Vagina (tissue), 2 donors: ENCODE results near the gene ANGPTL4.

Experiments
- CTCF ChIP-seq, 3 experiments: fragments of 450-650 bp in 2 of 3; fragments of 200-600 bp in 1 of 3; sonication (generic) in 1 of 3; IDR thresholded peaks; one replicate each; pipeline ENCODE4 v1.5.1; 2017 to 2019; ENCODE audit warnings: antibody characterized with exemption in 3 of 3, mild to moderate bottlenecking in 2 of 3, moderate library complexity in 2 of 3
- POLR2A ChIP-seq, 2 donors: fragments of 450-650 bp; IDR thresholded peaks; one replicate each; pipeline ENCODE4 v1.6.1; 2017; ENCODE audit warnings: antibody characterized with exemption in 2 of 2, mild to moderate bottlenecking in 2 of 2, moderate library complexity in 2 of 2

GRCh38 chr19:8342684-8343482 is 21.1 kb upstream of the ANGPTL4 start, which contains the start of gene KANK3:
- TF ChIP-seq CTCF (IDR thresholded peaks at IDR 0.05) (no peak), POLR2A (IDR thresholded peaks at IDR 0.05) (no peak)
